Measurements from ENCODE around the gene MAL. TPM values are rescaled to one million over a fixed set of nuclear protein-coding genes. Genes with fewer than 3 reads are reported as not detected.
A peak's percentile ranks its signal among the peaks of the same experiment; 100 is the strongest.

The MAL gene
- total RNA-seq, 4 donors from 2014 or later: 6.5 to 29.4 (median 11.8) TPM

DNA sequence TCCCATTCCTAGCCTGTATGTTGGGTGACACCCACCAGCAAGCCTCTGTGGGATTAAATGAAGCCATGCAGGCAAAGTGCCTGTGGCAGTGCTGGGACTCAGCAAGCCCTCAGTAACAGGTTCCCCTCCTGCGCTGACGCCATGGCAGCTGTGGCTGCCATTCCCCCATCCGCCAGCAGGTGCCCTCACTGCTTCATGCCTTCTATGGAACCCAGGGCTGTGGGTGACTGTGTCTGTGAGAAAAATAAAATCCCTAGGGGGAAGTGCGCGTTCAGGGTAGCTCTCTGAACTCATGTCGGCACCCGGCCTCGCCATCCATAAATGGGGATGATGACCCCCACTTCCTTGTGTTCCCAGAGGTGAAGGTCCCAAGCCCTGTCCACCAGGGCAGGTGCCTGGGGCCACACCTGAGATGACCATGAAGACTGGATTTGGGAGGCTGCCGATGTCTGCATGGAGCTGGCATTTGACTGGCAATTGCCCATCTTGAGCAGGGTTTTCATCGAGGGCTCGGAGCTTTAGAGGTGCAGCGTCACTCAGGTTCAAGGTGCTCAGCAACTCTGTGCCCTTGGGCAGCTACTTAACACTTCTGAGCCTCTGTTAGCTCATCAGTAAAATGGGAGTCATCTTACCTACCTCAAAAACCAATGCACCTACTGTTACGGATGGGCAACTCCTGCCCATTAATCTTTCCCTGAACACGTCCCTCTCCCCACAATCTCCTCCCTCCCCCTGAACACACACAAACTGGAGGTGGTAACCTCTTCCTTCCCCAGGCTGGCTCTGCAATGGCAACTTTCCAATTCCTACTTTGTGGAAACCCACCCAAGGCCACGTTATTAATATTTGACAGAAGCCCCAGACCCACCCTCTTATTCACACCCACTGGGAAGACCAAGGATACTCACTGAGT, 2.9 kb upstream of the MAL start:
- no peaks in the 10 kb centered on the region for H3K36me3 ChIP-seq
- 40% methylated on average over 7 of the region's 15 CpGs for WGBS
- H3K27ac ChIP-seq: no peak overlapping the region
- H3K27me3 ChIP-seq: peaks cover 62% of the 10 kb centered on the region
- peaks cover 21% of the 10 kb centered on the region for H3K4me1 ChIP-seq
- no peaks in the 10 kb centered on the region for H3K9me3 ChIP-seq
- TF ChIP-seq, protein P1, sequence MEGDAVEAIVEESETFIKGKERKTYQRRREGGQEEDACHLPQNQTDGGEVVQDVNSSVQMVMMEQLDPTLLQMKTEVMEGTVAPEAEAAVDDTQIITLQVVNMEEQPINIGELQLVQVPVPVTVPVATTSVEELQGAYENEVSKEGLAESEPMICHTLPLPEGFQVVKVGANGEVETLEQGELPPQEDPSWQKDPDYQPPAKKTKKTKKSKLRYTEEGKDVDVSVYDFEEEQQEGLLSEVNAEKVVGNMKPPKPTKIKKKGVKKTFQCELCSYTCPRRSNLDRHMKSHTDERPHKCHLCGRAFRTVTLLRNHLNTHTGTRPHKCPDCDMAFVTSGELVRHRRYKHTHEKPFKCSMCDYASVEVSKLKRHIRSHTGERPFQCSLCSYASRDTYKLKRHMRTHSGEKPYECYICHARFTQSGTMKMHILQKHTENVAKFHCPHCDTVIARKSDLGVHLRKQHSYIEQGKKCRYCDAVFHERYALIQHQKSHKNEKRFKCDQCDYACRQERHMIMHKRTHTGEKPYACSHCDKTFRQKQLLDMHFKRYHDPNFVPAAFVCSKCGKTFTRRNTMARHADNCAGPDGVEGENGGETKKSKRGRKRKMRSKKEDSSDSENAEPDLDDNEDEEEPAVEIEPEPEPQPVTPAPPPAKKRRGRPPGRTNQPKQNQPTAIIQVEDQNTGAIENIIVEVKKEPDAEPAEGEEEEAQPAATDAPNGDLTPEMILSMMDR (IDR thresholded peaks at IDR 0.05): peak; percentile 62 to 93
- TF ChIP-seq POLR2AphosphoS5 (IDR thresholded peaks at IDR 0.05) (no peak), EP300 (IDR thresholded peaks at IDR 0.05) (no peak)
- no peak overlapping the region for H3K4me3 ChIP-seq
- no peak for DNase-seq (ENCODE audit: low spot score in 2 of 2)

DNA sequence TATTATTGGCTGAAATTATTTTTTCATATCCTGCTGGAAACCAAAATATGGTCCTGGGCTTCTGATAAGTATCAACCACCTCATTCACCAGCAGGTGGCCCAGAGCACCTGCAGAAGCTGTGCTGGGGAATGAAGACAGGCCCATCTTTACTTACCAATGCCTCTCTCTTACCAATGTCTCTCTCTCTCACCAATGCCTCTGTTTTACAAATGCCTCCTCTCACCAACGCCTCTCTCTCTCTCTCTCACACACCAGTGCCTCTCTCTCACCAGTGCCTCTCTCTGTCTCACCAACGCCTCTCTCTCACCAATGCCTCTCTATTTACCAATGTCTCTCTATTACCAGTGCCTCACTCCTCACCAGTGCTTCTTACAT, 2.3 kb upstream of the MAL start:
- Histone ChIP-seq H3K27ac (no peak overlapping the region), H3K4me1 (peaks cover 21% of the 10 kb centered on the region), H3K36me3 (no peaks in the 10 kb centered on the region), H3K4me3 (no peak overlapping the region), H3K9me3 (no peaks in the 10 kb centered on the region), H3K27me3 (peaks cover 63% of the 10 kb centered on the region)
- DNase-seq (ENCODE audit: low spot score in 2 of 2): no peak
- TF ChIP-seq EP300 (IDR thresholded peaks at IDR 0.05): no peak
- TF ChIP-seq POLR2AphosphoS5 (IDR thresholded peaks at IDR 0.05): no peak
- TF ChIP-seq, protein P1 (IDR thresholded peaks at IDR 0.05): no peak
- TF ChIP-seq POLR2A (IDR thresholded peaks at IDR 0.05): no peak
- WGBS: 43% methylated on average over 2 of the region's 2 CpGs

DNA sequence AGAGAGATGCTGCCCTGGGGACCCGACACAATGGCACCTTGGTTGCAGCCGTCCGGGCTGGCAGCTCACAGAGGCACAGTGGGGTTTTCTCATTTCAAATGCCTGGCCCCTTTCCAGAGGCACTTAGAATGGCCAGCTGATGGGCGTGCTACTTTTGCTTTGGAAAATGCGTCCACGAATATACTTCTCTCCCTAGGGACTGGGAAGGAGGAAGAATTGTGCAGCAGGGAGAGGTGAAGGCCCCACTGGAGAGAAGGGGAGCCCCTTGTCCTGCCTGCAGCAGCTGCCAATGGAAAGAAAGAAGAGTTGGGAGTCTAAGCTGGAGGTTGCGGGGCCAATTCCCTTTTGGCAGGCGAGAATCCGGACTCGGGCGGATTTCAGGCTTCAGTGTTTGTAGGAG, 1.1 kb upstream of the MAL start:
- H3K4me3 ChIP-seq: no peak overlapping the region
- no peak for DNase-seq (ENCODE audit: low spot score in 2 of 2)
- no peak overlapping the region for H3K27ac ChIP-seq
- H3K36me3 ChIP-seq: no peaks in the 10 kb centered on the region
- no peak for TF ChIP-seq POLR2AphosphoS5 (IDR thresholded peaks at IDR 0.05)
- no peak for TF ChIP-seq POLR2A (IDR thresholded peaks at IDR 0.05)
- TF ChIP-seq EP300 (IDR thresholded peaks at IDR 0.05): no peak
- TF ChIP-seq, protein P1 (IDR thresholded peaks at IDR 0.05): no peak
- H3K4me1 ChIP-seq: peaks cover 21% of the 10 kb centered on the region
- peaks cover 64% of the 10 kb centered on the region for H3K27me3 ChIP-seq
- no peaks in the 10 kb centered on the region for H3K9me3 ChIP-seq
- 58% methylated on average over 9 of the region's 11 CpGs for WGBS

DNA sequence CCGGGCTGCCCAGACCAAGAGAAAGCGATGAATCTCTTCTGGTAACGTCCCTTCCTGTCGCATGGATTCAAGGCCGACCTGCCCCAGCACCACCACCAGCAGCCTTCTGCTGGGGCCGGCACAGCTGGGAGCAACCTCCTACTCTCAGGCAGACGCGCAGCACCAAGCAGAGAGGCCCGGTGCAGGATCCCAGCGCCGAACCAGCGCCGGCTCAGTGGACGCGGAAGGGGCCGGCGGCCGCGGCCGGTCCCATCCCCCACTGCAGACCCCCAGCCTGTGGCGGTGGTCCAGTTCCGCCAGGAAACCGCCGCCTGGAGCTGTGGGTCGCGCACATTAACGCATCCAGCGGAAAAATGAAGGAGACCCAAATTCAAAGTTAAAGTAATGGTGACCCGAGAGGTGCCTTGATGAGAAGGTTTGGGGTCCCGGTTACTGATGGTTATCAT, 525 bp upstream of the MAL start:
- Histone ChIP-seq H3K27me3 (peaks cover 64% of the 10 kb centered on the region), H3K4me3 (peak overlapping the region; percentile 43), H3K36me3 (no peaks in the 10 kb centered on the region), H3K27ac (no peak overlapping the region), H3K4me1 (peaks cover 21% of the 10 kb centered on the region), H3K9me3 (no peaks in the 10 kb centered on the region)
- WGBS: 17% methylated on average over 7 of the region's 30 CpGs
- TF ChIP-seq EP300 (IDR thresholded peaks at IDR 0.05): no peak
- no peak for TF ChIP-seq POLR2AphosphoS5 (IDR thresholded peaks at IDR 0.05)
- TF ChIP-seq, protein P1 (IDR thresholded peaks at IDR 0.05): no peak
- TF ChIP-seq POLR2A (IDR thresholded peaks at IDR 0.05): no peak
- no peak for DNase-seq (ENCODE audit: low spot score in 2 of 2)

Data from suprapubic skin (tissue), 4 donors.